KMS-11 (cell line): ENCODE results near the gene PAFAH1B1.

Source experiments
- H2AFZ ChIP-seq: fragments of 200-600 bp; sonication (generic); 2 replicates; pipeline ENCODE4 v1.6.1; 2016; ENCODE audit warnings: antibody characterized with exemption, mixed run types, low read depth
- H3K27ac ChIP-seq: fragments of 200-600 bp; sonication (generic); 2 replicates; pipeline ENCODE4 v1.6.1; 2016; ENCODE audit warnings: mild to moderate bottlenecking, mixed run types
- H3K27me3 ChIP-seq: fragments of 200-600 bp; sonication (generic); 2 replicates; pipeline ENCODE4 v1.6.1; 2017; ENCODE audit warnings: mild to moderate bottlenecking, low read depth, mixed run types, moderate library complexity; ENCODE audit not compliant: insufficient read depth
- H3K36me3 ChIP-seq: fragments of 200-600 bp; sonication (generic); 2 replicates; pipeline ENCODE4 v1.6.1; 2017; ENCODE audit warnings: mild to moderate bottlenecking, mixed run types; ENCODE audit not compliant: insufficient read depth
- H3K4me1 ChIP-seq: fragments of 200-600 bp; sonication (generic); 2 replicates; pipeline ENCODE4 v1.6.1; 2016; ENCODE audit warnings: mild to moderate bottlenecking, low read depth, mixed run types; ENCODE audit not compliant: poor library complexity, severe bottlenecking
- H3K4me2 ChIP-seq: fragments of 200-600 bp; sonication (generic); 2 replicates; pipeline ENCODE4 v1.7.0; 2016; ENCODE audit warnings: mild to moderate bottlenecking, mixed run types
- H3K4me3 ChIP-seq: fragments of 200-600 bp; sonication (generic); IDR thresholded peaks from 2 replicates; pipeline ENCODE4 v1.6.1; 2017; ENCODE audit warnings: low read depth, low read length, mixed read lengths; ENCODE audit not compliant: insufficient read depth
- H3K79me2 ChIP-seq: fragments of 200-600 bp; sonication (generic); 2 replicates; pipeline ENCODE4 v1.6.1; 2016; ENCODE audit warnings: low read depth, mixed run types; ENCODE audit not compliant: insufficient read depth
- H3K9ac ChIP-seq: fragments of 200-600 bp; sonication (generic); 2 replicates; pipeline ENCODE4 v1.6.1; 2016; ENCODE audit warnings: mild to moderate bottlenecking, mixed run types
- H4K20me1 ChIP-seq: fragments of 200-600 bp; sonication (generic); 2 replicates; pipeline ENCODE4 v1.6.1; 2016; ENCODE audit warnings: mild to moderate bottlenecking, mixed run types; ENCODE audit not compliant: insufficient read depth
- TF ChIP-seq, protein P1 (sequence below): fragments of 200-600 bp; sonication (generic); conservative IDR thresholded peaks from 2 replicates; pipeline ENCODE4 v1.6.1; 2017; ENCODE audit warnings: low read depth, mild to moderate bottlenecking, antibody characterized with exemption, low read length, moderate library complexity, mixed read lengths

The PAFAH1B1 gene

DNA sequence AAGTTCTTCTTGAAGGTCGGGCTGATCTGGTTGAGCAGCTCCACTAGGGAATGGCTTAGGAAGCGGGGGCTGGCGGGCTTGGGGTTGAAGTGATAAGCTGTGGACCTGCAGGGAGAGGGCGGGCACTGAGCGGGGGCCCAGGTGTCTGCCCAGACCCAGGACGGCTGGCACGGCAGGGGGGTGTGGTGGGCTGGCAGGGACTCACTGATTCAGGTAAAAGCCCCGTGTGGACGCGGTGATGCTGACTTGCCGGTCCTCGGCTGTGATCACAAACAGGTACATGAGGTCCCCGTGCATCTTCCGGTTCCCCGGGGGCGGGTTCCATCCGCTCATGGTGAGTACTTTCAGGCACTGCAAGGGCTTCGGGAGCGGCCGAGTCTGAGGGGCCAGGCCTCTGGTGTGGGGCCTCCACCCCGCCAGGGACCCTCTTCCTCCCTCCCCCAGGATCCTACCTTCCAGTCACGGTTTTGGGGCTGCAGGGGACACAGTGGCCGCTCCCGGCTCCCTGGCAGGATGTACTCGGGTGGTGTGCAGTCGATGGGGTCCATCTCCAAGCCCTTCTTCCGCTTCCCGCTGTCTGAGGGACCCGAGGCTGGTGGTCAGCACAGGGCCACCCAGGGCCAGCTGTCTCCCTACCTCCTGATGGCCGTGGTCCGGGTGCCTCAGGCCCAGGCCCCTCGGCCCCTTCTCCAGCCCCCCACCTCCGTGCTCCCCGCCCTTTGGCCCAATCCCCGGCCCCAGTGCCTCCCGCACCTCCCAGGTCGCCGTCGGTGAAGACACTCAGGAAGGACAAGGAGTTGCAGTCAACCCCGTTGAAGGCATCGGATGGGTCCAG lies 107.9 kb downstream of the PAFAH1B1 start:
- Histone ChIP-seq H3K27ac (no peak overlapping the region), H2AFZ (no peak overlapping the region), H3K4me1 (no peaks in the 10 kb centered on the region), H3K4me2 (no peak overlapping the region), H3K36me3 (no peaks in the 10 kb centered on the region; the same call in 1 of the 2 replicates), H3K4me3 (no peak overlapping the region), H3K9ac (no peak overlapping the region), H4K20me1 (0 out of 2 replicates have a peak, but pooled peaks cover 9% of the 10 kb centered on the region), H3K79me2 (peaks cover 9% of the 10 kb centered on the region), H3K27me3 (no peaks in the 10 kb centered on the region)
- TF ChIP-seq, protein P1, sequence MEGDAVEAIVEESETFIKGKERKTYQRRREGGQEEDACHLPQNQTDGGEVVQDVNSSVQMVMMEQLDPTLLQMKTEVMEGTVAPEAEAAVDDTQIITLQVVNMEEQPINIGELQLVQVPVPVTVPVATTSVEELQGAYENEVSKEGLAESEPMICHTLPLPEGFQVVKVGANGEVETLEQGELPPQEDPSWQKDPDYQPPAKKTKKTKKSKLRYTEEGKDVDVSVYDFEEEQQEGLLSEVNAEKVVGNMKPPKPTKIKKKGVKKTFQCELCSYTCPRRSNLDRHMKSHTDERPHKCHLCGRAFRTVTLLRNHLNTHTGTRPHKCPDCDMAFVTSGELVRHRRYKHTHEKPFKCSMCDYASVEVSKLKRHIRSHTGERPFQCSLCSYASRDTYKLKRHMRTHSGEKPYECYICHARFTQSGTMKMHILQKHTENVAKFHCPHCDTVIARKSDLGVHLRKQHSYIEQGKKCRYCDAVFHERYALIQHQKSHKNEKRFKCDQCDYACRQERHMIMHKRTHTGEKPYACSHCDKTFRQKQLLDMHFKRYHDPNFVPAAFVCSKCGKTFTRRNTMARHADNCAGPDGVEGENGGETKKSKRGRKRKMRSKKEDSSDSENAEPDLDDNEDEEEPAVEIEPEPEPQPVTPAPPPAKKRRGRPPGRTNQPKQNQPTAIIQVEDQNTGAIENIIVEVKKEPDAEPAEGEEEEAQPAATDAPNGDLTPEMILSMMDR, result no peak

- Histone ChIP-seq H3K27me3 (no peaks in the 10 kb centered on the region), H2AFZ (no peak overlapping the region), H3K4me3 (no peak overlapping the region), H3K36me3 (no peaks in the 10 kb centered on the region; the same call in 1 of the 2 replicates), H3K9ac (no peak overlapping the region), H4K20me1 (0 out of 2 replicates have a peak, but pooled peaks cover 9% of the 10 kb centered on the region), H3K4me1 (no peaks in the 10 kb centered on the region), H3K27ac (no peak overlapping the region), H3K79me2 (peaks cover 17% of the 10 kb centered on the region), H3K4me2 (no peak overlapping the region)
- TF ChIP-seq, protein P1, result no peak
Measured at GRCh38 chr17:2701996-2702741, 108.7 kb downstream of the PAFAH1B1 start.

GRCh38 chr17:2703181-2703580 lies 109.7 kb downstream of the PAFAH1B1 start:
- Histone ChIP-seq H3K4me2 (no peak overlapping the region), H2AFZ (no peak overlapping the region), H3K79me2 (peaks cover 27% of the 10 kb centered on the region), H3K27me3 (no peaks in the 10 kb centered on the region), H3K27ac (no peak overlapping the region), H3K4me3 (no peak overlapping the region), H3K9ac (no peak overlapping the region), H3K36me3 (no peaks in the 10 kb centered on the region; the same call in 1 of the 2 replicates), H3K4me1 (no peaks in the 10 kb centered on the region), H4K20me1 (peaks cover 10% of the 10 kb centered on the region; the same call in 1 of the 2 replicates)
- TF ChIP-seq, protein P1, result no peak

GRCh38 chr17:2703606-2704005 lies 110.2 kb downstream of the PAFAH1B1 start:
- Histone ChIP-seq H3K36me3 (no peaks in the 10 kb centered on the region; the same call in 1 of the 2 replicates), H3K4me1 (no peaks in the 10 kb centered on the region), H2AFZ (no peak overlapping the region), H4K20me1 (peaks cover 14% of the 10 kb centered on the region; the same call in 1 of the 2 replicates), H3K27me3 (no peaks in the 10 kb centered on the region), H3K4me2 (no peak overlapping the region), H3K27ac (no peak overlapping the region), H3K79me2 (peaks cover 31% of the 10 kb centered on the region), H3K4me3 (no peak overlapping the region), H3K9ac (no peak overlapping the region)
- TF ChIP-seq, protein P1, result no peak
